Measurements from ENCODE around the gene HDAC7. TPM values are rescaled to one million over a fixed set of nuclear protein-coding genes. Genes with fewer than 3 reads are reported as not detected.

The HDAC7 gene
- total and polyA plus RNA-seq, 8 donors: 17.9 to 48.1 (median 23.2) TPM

- 1 to 2% methylated on average over 47 to 77 of the region's 77 CpGs for WGBS, 2 donors
- no peak for TF ChIP-seq CTCF (IDR thresholded peaks at IDR 0.05)
- peaks cover 0 to 14% (median 9%) of the 10 kb centered on the region in 3 donors for H3K4me1 ChIP-seq
- peak; percentile 47 to 86 (median 64) for DNase-seq
- H3K27ac ChIP-seq: peak overlapping the region; percentile 65 to 92 (median 88)
- no peaks in the 10 kb centered on the region for H3K9me3 ChIP-seq
- H3K36me3 ChIP-seq: no peaks in the 10 kb centered on the region
- FAIRE-seq: no peak
- peak overlapping the region; percentile 48 to 67 (median 66) for H3K4me3 ChIP-seq
- intact Hi-C loops (cut with DNase I): no loop called here
- peak; percentile 36 to 60 (median 47) for ATAC-seq
- H3K27me3 ChIP-seq: no peaks in the 10 kb centered on the region
Observed at GRCh38 chr12:47819138-47819895, 386 bp downstream of the HDAC7 start.

- intact Hi-C loops (cut with DNase I): no loop called here
- Histone ChIP-seq H3K27me3 (no peaks in the 10 kb centered on the region), H3K4me1 (peaks cover 0 to 14% (median 9%) of the 10 kb centered on the region in 3 donors), H3K9me3 (no peaks in the 10 kb centered on the region), H3K4me3 (peak overlapping the region; percentile 48 to 67 (median 66)), H3K36me3 (no peaks in the 10 kb centered on the region), H3K27ac (peak overlapping the region; percentile 65 to 92 (median 88))
- ATAC-seq: peak in 3 of 4 donors; percentile 1 to 7 (median 4)
- peak in 2 of 6 donors; percentile 25 to 40 for DNase-seq
- TF ChIP-seq CTCF (IDR thresholded peaks at IDR 0.05): no peak
- no peak for FAIRE-seq
- 63 to 68% methylated on average over 20 to 23 of the region's 23 CpGs for WGBS, 2 donors
Observed at GRCh38 chr12:47818467-47819137, 1.1 kb downstream of the HDAC7 start.

- FAIRE-seq: no peak
- DNase-seq: no peak
- intact Hi-C loops (cut with DNase I): no loop called here
- Histone ChIP-seq H3K4me1 (peaks cover 0 to 14% (median 11%) of the 10 kb centered on the region in 3 donors), H3K9me3 (no peaks in the 10 kb centered on the region), H3K27me3 (no peaks in the 10 kb centered on the region), H3K27ac (peak overlapping the region in 2 of 4 donors; percentile 31 to 92), H3K36me3 (no peaks in the 10 kb centered on the region), H3K4me3 (peak overlapping the region in 1 of 4 donors; percentile 67)
- 43 to 73% methylated on average over 3 of the region's 3 CpGs for WGBS, 2 donors
- no peak for TF ChIP-seq CTCF (IDR thresholded peaks at IDR 0.05)
- no peak for ATAC-seq
Observed at GRCh38 chr12:47818007-47818376, 1.7 kb downstream of the HDAC7 start.

- TF ChIP-seq CTCF (IDR thresholded peaks at IDR 0.05): no peak
- Histone ChIP-seq H3K27me3 (no peaks in the 10 kb centered on the region), H3K4me1 (peaks cover 0 to 15% (median 12%) of the 10 kb centered on the region in 3 donors), H3K9me3 (no peaks in the 10 kb centered on the region), H3K27ac (peak overlapping the region in 2 of 4 donors; percentile 36 to 44), H3K4me3 (peak overlapping the region in 1 of 4 donors; percentile 23), H3K36me3 (no peaks in the 10 kb centered on the region)
- no peak for ATAC-seq
- intact Hi-C loops (cut with DNase I): no loop called here
- FAIRE-seq: no peak
- 71 to 75% methylated on average over 7 of the region's 7 CpGs for WGBS, 2 donors
- DNase-seq: no peak
Observed at GRCh38 chr12:47817272-47818006, 2.3 kb downstream of the HDAC7 start.

All from pancreas (tissue), 10 donors.